A204.1 (cell line): ENCODE data around the gene ONECUT2.

ENCODE experiments used
- FAIRE-seq: peaks from 2 replicates; lab custom pipeline; 2012; peaks lifted over from hg19 to GRCh38; lab: Jason Lieb, UNC

ONECUT2 gene

GRCh38 chr18:57529151-57529550, 94.0 kb downstream of the ONECUT2 start:
- FAIRE-seq = no peak

GRCh38 chr18:57533006-57533867, 98.1 kb downstream of the ONECUT2 start:
- FAIRE-seq = no peak

GRCh38 chr18:57533868-57534510, 98.8 kb downstream of the ONECUT2 start:
- no peak for FAIRE-seq

GRCh38 chr18:57534511-57534909, 99.3 kb downstream of the ONECUT2 start:
- FAIRE-seq = no peak

- FAIRE-seq = no peak
Observed at GRCh38 chr18:57538614-57539013, 103.4 kb downstream of the ONECUT2 start.

- no peak for FAIRE-seq
Observed at GRCh38 chr18:57539702-57540101, 104.5 kb downstream of the ONECUT2 start.
